Limb (tissue), 2 donors: ENCODE measurements around the gene PSD2.

Source experiments
- DNase-seq, 2 donors: peaks; one replicate each; pipeline ENCODE4 v3.0.0-alpha.2; 2016; ENCODE audit errors: extremely low spot score in 2 of 2

PSD2 gene

GRCh38 chr5:139854029-139854605, 58.5 kb downstream of the PSD2 start:
- DNase-seq = no peak

GRCh38 chr5:139854953-139855352, 59.3 kb downstream of the PSD2 start:
- no peak for DNase-seq

DNA sequence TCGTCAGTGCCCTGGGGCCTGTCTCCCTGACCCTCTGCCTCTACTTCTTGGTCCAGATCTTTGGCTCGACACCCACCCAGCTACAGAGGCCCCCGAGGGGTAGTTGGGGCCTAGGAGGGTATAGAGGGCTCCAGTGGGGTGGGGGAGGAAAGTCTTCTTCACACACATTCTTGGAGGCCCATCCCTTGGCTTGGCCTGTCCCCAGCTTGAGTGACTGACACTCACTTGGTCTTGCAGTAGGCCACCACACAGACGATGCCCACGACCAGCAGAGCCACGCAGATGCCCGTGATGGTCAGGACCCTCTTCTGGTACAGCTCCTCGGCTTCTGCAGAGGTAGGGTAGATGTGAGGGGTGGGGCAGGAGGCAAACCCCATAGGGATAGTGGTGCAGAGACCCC, 59.8 kb downstream of the PSD2 start:
- no peak for DNase-seq

DNA sequence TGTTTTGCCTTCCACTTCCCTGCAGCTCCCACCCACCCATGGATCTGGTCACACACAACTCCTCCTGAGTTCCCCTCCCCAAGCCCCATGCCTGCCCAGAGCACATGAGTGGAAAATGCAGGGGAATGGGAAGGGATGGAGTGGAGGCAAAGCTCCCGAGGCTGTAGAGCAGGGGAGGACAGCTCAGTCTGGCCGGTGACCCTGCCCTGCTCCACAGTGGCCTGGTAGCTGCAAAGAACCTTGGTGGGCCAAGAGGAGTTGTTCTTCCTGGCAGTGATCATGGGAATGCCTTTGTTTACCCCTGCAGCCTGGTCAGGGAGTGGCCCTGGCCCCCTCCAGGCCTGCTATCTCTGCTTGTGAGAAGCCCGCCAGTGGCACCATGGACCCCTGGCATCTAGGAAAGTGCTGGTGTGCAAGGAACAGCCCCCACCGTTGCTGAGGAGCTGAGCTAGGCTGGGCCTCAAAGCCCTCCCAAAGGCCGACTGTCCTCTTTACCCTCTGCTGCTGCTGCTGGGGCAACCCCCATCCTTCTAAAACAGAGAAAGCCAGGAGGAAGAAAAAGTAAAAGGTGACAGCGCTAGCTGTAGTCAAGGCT, 60.4 kb downstream of the PSD2 start:
- DNase-seq = no peak

DNA sequence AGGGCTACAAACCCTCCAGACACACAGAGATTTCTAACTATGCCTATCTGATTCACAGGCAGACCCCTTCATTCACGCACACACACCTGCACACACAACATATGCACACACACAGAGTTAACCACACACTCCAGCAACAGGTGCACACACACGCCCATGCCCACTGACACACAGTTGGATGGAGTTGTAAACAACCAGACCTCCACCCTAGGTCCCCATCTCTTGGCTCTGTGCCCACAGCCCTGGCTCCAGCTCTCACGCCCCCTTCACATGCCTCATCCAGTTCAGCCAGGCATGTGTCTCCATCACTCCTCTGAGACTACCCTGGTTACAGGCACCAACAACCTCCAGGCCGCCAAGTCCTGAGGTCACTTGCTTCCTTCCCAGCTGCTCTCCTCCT, 61.1 kb downstream of the PSD2 start:
- DNase-seq = no peak

DNA sequence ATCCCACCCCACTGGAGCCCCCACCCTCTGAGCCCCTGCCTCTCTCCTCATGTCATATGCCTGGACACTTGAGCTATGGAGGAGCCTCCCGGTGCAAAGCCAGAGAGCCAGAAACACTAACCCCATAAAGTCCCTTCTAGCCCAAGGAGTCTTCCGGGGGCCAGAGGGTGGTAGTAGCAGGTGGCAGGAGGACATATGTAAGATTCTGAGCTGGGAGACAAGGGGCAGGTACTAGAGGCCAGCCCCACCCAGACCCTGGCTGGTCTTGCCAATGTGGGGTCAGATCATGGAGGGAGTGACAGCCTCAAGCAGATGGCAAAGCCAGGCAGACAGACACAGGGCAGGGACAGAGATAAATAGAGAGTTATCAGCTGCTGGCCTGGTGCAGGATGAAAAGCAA, 63.4 kb downstream of the PSD2 start:
- no peak for DNase-seq

GRCh38 chr5:139861021-139861888, 65.6 kb downstream of the PSD2 start:
- DNase-seq = no peak

DNA sequence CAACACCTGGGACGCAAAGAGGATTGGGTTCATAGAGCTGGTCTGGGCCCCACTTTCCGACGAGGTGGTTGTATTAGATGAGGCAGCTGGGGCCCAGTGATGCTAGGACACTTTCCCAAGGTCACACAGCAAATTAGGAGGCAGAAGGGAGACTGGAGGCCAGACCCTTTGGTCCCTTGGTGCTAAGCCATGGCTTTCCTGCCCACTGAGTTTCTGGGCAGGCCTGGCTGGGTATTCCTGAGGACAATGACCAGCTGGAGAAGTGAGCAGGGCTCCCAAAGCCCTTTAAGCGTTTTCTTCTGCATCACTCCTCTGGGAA, 66.2 kb downstream of the PSD2 start:
- DNase-seq = no peak

DNA sequence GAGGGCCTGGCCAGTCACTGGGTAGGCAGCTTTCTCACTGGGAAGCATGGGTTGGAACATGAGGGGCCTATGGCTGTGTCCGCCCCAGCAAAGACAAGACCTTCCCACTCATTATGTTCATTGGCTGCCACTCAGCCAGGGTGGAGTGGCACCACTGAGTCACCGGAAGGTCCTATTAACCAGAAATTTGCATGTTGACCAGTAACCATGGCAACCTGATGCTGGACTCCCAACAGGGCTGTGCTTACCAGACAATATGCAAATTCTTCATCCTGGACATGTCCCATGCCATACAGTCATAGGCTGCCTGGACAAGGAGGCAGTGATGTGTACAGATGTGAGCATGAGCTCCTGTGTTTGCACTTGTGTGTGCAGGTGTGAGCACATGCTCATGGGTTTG, 66.7 kb downstream of the PSD2 start:
- no peak for DNase-seq

DNA sequence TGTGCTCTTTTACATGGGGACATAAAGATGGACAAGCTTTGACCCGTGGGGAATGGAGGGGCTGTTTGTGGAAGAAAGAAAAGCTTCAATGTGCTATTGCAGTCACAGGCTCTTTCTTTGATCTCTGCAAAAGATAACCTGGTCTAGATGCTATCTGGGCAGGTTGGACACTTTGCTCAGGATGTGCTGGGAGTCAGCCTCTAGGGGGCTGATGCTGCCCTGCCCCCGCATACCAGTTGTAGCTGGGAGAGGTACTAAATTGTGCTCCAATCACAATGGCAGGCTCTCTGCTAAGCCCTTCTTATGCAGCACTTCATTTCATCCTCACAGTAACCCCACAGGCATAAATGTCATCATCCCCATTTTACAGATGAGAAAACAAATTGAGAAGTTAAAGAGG, 67.2 kb downstream of the PSD2 start:
- DNase-seq = no peak

DNA sequence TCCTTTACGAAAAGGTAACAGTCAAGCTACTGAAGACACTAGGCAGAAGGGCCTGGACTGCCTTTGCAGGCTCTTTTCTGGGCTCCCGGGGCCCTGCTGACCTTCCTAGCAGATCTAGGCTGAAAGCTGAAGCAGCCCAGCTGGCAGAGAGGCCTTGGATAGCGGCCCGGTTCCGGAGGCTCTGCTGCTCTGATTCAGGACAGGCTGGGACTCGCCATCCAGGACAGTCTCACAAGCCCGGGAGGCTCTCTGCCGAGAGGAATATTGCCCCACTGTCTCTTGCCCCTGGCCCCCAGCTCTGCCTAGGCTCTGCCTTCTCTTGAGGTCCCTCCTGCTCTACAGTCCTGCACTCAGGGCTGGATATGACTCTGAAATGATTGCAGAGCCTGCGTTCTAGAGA, 67.8 kb downstream of the PSD2 start:
- DNase-seq = no peak

DNA sequence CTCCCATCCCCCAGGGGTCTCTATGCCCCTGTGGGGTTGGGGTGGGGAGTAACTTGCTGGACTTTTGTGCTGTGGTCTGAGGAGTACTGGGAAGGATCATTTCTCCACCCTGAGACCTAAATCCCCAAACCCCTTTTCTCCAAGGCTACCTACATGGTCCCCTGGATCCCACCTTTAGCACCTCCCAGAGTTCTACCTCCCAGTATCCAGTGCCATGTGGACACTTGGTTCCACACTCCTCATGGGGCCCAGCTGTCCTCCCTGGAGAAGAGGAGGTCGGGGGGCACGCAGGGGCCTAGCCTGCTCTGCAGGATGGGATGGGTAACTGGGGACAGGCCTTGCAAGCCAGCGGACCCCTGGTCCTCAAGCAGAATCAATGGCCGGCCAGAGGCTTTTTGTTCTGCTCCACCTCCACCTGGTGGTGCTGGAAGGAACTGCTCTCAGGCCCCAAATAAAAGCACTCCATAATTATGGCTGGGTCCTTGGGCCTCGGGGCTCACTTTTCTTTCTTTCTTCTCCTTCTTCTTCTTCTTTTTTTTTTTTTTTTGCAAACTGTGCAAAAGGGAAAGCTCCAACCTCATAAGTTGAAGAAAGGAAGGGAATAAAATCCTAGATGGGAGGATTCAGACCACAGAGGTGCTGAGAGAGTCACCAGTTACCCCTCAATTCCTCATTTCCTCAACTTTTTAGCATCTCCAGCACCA, 68.4 kb downstream of the PSD2 start:
- peak; percentile 42 to 80 for DNase-seq

GRCh38 chr5:139864716-139865483, 69.3 kb downstream of the PSD2 start:
- DNase-seq = no peak

DNA sequence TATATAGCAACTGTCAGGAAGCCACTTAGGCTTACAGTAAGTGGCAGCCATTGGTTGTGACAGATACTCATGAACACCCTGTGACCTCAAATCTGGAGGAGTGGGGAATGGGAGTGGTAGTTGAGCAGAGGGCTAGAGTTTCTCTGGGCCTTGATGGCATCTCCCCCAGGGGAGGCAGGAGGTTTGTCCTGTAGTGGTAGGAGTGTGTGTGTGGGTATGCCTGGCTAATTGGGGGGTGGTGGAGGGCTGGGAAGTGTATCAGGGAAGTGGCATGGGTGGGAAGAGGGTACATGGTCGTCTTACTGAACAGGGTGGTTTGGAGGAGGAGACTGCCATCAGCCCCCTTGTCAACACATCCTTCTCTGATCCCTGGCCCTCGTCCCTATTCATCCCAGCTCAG, 71.5 kb downstream of the PSD2 start:
- no peak for DNase-seq

- DNase-seq = no peak
These were observed 72.0 kb downstream of the PSD2 start for GRCh38 chr5:139867581-139867980.

GRCh38 chr5:139869042-139869790, 73.6 kb downstream of the PSD2 start:
- DNase-seq = no peak

DNA sequence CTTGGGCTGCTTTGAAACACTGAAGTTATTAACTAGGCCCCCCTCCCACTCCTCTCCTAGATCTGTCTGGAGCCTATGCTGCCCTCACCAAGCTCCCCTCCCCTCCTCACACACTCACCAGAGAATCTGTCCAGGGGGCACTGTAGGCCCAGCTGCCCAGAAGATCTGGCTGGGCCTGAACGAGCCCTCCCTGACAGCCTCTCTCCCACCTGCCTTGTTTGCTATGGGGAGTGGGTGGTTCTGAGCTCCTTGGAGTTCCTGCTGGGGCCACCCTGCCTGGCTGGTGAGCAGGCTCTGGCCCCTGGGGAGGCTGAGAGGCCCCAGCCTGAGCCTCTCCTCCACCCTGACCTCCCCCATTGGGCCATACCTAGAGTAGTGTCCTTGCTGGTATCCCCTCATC, 75.1 kb downstream of the PSD2 start:
- no peak for DNase-seq

- DNase-seq = no peak
These were observed 76.0 kb downstream of the PSD2 start for GRCh38 chr5:139871614-139872013.

GRCh38 chr5:139872052-139872766, 76.6 kb downstream of the PSD2 start:
- DNase-seq = no peak
